Measurements from ENCODE around the gene C14orf119.

The C14orf119 gene

DNA sequence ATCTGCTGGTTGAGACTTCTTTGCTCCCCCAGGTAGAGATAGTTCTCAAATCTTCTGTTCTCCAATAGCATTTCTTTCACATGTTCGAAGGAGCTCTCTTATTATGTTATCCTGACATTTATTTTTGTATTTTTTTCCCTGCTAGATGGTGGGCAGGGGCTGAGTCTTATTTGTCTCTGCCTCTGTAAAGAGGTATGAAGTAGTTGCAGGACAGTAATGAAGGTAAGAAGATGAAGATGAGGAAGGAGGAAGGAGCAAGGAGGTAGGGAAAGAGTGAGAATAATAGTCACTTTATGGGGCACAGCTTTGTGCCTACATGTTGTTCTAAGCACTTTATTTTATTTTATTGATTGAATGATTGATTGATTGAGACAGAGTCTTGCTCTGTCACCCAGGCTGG lies 14.5 kb downstream of the C14orf119 start:
- DNase-seq (ENCODE audit: low read depth in 2 of 2, low spot score in 1 of 2) = no peak

DNA sequence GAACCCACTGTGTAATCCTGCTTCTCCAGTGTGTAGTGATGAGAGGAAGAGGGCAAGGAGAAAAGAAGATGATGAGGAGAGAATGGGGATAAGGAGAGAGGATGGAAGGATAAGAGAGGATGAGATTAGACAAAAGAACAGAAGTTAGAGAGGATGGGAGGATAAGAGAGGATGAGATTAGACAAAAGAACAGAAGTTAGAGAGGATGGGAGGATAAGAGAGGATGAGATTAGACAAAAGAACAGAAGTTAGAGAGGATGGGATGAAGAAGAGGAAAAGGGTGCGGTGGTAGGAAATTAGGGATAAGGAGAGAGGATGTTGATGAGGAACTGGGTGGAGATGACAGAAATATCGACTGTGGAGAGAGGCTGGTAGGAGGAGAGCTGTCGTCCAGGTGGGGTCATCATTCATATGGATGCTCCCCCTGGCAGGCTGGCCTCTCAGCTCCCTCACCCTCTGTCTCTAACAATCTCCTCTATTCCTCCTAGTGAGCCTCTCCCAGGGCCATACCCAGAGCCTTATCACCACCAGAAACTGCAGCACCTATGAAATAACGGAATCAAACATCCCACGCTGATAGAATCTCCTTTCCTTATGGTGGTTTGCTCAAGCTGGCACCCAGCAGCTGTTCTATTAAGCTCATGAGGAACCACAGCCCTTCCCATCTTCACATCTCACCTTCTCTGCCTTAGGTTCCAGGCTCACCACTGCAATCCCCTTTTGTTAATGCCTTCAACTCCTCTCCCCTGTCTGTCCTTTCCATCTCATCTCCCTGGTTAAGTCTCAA lies 15.5 kb downstream of the C14orf119 start:
- DNase-seq (ENCODE audit: low read depth in 2 of 2, low spot score in 1 of 2) = no peak

DNA sequence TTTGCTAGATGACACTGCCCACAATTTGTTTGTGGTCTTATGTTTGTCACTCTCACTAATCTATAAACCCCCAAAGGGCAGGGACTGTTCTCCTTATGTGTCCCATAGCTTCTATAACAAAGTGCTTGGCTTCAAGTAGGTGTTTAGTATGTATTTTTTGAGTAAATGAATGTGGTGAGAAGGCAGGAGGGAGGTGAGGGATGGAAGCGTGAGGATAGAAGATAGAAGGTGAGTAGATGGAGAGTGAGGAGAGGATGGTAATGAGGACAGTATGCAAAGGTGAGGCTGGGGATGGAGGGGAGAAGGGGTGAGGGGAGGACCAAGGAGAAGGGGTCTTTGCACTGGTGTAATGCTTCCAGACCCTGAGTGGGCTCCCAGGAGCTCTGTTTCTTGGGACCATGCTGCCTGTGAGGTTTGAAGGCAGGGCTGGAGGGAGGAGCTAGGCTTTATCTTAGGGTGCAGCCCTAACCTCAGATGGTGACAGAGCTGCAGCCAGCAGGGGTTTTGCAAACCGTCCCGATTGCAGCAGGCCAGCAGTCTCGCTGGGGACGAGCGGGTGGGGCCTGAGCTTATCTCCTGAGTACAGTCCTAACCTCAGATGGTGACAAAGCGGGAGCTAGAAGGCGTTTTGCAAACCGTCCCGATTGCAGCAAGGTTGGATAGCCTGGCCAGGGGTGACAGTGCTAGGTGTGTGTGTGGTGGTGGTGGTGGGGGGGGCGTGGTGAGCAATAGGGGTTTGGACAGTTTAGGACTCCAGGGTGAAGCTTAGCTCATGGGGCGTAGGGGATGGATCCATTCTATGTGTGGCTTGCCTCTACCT lies 17.3 kb downstream of the C14orf119 start:
- DNase-seq (ENCODE audit: low read depth in 2 of 2, low spot score in 1 of 2) = no peak

DNA sequence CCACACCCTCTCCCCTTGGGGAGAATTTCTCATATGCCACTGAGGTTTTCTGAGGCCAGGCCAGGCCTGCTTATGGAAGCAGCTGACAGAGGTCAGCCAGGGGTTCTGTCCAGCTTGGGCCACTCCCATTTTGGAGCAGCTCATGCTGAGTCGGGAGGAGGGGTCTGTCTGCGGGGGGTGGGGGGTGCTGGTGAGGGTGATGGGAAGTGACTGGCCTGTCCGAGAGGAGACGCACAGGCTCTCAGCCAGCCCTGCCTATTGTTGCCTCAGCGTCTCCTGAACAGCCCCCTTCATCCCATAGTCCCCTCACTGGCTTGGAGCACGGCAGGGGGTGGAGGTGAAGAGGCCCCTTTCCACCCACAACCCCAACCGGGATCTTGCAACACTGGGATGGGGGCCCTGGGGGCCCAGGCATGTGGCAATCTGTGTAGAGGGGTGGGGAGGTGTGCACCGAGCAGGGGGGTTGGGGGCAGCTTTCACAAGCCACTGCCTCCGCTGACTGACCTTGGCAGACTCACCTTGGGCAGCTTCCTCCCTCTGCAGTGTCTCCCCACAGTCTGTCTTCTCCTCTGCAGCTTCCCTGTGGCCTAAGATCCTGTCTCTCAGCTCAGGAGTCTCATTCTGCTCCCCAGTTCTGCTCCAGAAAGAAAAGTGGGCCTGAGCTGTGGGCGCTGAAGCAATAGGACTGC lies 18.3 kb downstream of the C14orf119 start:
- no peak for DNase-seq (ENCODE audit: low read depth in 2 of 2, low spot score in 1 of 2)

DNA sequence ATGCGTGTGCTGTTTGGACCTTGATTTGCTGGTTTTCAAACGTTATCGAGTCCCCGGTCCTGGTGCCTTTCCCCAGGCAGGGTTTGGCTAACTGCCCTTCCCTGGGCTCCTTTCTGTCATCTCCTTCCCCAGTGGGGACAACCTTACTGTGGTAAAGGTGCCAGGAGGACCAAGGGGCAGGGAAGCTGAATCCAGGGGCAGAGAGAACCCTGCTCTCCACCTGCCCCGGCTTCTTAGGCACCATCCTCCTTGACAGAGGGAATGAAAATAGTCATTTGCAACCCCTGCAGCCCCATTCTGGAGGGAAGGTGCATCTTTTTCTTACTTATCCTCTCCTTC lies 18.8 kb downstream of the C14orf119 start:
- DNase-seq (ENCODE audit: low read depth in 2 of 2, low spot score in 1 of 2) = no peak

DNA sequence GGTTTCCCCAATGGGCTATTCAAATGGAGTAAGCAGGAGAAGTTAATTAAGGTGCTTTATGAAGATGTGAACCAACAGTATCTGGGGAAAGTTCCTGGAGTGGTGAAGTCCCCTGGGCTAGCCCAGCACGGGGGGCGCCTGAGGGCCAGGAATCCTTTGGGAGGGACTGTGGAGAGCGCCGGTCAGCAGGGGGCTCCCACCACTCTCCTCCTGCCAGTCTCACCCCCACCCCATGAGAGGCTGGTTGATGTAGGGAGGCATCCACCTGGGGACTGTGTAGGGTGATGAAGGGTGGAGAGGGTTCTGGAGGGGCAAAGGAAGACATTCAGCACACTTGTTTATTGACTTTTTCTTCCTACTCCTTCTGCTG lies 19.3 kb downstream of the C14orf119 start:
- no peak for DNase-seq (ENCODE audit: low read depth in 2 of 2, low spot score in 1 of 2)

DNA sequence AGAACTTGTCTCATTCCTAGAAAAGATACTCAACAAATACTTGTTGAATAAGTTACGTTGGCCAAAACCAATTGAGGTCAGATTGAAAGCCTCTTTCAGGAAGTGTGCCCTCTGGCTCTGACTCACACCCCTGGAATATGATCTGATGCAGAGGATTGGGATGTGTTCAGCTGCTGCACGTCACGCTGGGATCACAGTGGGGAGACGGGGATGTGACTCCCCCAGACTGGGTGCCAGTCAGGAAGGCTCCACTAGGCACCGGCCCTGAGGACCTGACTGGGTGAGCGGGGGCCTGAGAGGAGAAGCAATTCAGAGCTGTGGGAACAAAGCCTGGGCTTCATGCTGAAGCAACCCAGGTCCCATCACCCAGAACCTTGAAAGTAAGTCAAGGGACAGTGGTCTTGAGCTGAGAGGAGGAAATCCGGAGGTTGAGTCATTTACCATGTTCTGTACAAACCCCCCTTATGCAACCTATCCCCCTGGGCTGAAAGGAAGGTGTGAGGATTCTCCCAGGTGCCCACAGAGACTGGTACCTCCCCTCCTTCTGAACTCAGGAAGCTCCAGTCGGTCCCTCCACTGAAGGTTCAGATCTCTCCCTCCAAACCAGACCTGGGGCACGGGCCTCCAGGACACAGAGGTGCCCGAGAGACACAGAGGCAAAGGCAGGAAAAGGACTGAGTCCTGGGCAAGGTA lies 19.9 kb downstream of the C14orf119 start:
- no peak for DNase-seq (ENCODE audit: low read depth in 2 of 2, low spot score in 1 of 2)

DNA sequence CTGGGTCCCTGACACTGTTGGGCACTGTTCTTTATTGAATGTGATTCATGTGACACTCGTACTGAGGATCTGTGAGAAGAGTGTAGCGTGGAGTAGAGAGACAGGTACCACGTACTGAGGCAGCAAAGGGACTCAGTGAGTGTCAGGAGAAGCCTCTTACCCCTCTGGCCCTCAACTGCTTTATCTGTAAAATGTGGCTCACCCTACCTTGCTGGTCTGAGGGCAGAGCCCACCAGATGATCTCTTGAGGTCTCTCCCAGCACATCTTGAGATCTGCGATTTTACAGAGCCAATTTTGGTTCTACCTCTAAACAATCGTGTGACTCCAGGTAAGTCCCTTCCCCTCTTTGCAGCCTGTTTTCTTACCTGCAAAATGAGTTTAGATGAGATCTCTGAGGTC lies 20.6 kb downstream of the C14orf119 start:
- no peak for DNase-seq (ENCODE audit: low read depth in 2 of 2, low spot score in 1 of 2)

DNA sequence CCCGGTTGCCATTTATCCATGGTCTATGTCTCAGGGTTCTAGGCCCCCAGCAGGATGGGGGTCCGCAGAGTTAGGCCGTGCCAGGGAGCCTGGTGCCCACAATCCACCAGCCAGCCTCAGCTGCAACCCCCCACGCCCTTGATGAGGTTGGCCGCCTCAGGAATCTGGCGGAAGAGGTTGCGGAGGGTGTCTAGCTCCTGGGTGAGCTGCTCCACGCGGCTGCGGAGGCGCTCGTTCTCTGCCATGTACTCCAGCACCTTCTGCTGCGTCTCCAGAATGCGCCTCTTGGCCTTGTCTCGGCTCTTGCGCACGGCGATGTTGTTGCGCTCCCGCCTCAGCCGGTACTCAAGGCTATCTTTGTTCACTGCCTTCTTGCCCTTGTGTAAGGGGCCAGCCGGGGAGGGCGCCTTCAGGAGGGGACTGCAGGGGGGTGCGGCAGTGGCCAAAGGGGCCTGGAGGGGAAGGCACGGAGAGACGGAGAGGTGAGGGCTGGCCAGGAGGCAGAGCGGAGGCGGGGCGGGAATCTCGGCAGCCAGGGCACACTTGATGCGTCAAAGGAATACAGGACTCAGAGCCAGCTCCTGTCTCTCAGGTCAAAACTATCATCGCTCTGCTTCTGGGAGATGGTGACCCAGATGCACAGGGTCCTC lies 22.2 kb downstream of the C14orf119 start:
- DNase-seq (ENCODE audit: low read depth in 2 of 2, low spot score in 1 of 2) = no peak

DNA sequence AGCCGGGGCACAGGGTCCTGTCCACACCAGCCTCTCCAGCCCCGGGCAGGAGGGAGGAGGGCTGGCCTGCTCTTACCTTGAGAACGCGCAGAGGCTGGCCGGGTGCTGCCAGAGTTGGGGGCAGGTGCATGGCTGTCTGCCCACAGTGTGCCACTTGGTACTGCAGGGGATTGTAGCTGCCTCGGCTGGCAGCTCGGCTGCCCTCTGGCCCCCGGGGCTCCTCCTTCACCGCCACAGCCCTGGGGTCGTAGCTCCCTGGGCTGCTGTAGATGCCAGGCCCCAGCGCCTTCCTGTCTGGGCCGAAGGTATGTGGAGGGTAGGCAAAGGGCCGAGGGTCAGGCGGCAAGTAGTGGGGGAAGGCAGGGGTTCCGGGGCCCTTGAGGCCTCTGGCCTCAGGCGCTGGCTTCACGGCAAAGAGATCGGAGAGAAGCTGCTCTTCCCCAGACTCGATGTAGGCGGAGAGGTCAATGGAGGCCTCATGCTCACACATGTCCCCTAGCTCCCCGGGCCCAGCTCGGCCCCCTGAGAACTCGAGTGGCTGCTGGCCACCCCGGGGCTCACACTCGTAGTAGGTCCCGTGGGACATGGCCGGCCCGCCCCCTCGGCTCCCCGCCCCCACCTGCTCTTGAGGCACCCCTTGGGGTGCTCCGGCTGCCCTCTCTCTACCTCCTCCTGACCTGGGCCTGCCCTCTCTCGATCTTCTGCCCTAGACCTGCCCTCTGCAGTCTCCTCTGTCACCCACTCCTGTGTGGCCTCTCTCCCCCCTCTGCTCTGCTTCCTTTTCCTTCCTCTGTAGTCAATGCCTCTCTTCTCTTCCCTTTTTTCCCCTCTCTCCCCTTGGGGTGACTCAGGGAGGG lies 23.4 kb downstream of the C14orf119 start, which contains the start of gene CEBPE:
TSS of gene CEBPE (minus strand) at position 750 of the 857 bp plus-strand sequence. CDS start at position 586, 164 bp downstream.
- DNase-seq (ENCODE audit: low read depth in 2 of 2, low spot score in 1 of 2) = no peak

DNA sequence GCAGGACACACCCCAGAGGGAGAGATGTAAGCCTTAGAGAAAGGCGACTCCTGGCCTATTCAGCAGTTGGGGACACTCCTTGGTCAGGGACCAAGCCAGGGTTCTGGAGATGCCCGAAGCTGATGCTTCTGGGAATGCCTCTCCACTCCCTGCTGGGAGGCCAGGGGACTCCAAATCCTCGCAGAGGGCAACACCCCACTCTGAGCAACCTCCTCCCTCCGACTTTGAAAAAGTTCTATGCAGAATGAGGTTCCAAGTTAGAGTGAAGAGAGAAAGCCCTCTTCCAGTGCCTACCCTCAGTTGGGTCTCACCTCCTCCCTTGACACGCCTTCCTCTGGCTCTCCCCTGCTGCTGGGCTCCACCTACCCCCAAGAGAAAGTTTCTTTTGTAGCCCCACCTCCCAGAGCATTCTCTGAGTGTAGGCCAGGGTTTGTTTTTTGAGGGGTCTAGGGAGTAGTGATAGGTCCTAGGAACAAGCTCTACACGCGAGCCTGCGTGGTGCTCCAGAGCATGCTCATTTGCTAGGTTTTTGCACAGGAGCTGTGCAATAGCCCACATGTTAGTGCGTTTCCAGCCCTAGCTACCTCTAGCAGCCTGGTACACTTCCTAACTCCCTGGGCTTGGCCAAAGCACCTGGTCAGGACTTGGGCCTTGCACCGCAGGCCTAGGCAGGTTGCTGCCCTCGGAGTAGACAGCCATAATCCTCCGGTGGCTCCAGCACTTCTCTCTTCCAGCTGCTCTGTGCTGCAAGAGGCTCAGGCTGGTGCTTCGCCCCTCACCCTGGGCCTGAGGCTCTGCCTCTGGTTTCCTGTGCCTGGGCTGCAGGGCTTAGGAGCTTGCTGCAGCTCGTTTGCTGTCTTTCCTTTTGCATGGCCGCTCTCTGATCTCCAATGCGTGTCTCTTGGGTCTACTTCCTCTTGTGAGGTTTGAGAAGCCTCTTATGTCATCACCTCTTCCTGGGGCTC lies 24.3 kb downstream of the C14orf119 start:
- DNase-seq (ENCODE audit: low read depth in 2 of 2, low spot score in 1 of 2) = no peak

DNA sequence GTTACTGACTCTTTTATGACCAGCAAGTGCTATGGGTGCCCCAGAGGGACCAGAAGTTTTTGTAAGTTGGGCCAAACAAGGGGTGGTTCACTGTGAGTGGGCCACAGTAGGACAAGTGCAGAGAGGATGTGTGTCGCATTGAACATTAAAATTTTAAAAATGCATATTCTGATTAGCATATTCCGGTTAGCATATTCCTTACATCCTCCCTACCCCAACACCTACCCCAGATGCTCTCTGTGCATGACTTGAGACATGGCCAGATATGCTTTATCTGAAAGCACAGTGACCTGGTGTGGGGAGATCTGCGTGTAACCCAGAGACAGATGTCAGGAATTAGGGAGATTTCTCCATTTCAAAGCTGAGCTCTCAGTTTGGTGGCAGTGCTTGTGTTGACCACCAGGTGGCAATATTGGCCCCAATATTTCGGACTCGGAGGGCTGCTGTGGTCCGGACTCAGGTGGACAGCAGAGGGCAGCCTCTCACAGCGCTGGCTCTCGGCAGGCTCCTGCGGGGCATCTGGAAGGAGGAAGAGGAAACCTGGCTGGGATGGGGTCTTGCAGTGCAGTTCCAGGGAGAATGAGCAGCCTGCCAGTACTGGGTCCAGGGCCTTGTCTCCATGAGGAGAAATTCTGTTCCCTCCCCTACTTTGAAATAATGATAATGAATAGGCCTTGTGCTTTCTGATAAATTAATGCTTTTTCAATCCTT lies 25.4 kb downstream of the C14orf119 start:
- DNase-seq (ENCODE audit: low read depth in 2 of 2, low spot score in 1 of 2) = peak; percentile 47 to 55

DNA sequence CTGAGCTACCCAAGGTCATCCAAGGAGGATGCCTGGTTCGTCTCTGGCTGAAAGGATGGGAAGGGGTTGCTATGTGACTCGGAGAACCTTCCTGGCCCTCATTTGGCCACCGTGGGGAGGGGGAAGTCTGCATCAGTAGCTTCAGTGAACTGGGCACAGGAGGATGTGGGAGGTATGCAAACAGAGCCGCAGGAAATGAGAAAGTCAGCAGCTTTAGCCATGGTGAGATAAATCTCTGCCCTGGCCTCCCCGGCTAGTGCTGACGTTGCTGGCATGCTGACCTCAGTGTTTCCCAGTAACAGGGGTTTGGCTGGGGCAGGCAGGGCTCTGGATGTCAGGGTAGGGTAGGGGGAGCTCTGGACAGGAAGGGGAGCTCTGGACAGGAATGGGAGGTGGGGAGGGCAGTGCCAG lies 26.1 kb downstream of the C14orf119 start:
- DNase-seq (ENCODE audit: low read depth in 2 of 2, low spot score in 1 of 2) = no peak

DNA sequence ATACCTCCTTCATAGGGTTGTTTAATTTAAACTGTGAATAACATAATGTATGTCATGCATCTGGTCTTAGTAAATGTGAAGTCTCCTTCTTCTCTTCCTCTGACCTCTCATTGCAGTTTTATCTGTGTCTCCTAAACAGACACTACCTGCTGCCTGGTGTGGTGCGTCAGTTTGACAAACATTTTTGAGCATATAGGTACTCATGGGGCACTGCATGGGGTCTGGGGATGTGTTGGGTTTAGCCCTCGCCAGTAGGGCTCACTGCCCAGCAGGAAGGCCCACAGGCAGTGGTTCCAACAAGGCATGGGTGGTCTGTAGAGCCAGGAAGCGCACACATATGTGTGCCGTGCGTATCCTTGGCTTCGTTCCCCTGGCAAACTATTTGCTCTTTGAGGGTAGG lies 26.8 kb downstream of the C14orf119 start:
- no peak for DNase-seq (ENCODE audit: low read depth in 2 of 2, low spot score in 1 of 2)

DNA sequence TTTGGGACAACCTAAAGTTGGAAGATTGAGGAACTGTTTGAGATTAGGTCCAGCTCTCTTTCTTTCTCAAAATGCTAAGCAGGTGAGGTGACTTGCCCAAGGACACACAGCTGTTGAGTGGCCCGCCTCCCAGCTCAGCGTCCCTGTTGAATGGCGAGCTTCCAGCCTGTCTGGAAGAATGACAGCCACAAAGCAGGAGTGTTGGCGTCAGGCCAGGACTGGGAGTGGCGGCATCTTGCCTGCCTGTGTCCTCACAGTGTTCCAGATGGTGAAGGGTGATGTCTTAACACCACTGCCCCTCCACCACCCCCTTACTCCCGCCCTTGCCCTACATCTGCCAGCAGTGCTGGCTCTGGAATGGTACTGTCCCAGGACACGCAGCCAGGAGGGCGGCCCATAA lies 28.1 kb downstream of the C14orf119 start:
- no peak for DNase-seq (ENCODE audit: low read depth in 2 of 2, low spot score in 1 of 2)

DNA sequence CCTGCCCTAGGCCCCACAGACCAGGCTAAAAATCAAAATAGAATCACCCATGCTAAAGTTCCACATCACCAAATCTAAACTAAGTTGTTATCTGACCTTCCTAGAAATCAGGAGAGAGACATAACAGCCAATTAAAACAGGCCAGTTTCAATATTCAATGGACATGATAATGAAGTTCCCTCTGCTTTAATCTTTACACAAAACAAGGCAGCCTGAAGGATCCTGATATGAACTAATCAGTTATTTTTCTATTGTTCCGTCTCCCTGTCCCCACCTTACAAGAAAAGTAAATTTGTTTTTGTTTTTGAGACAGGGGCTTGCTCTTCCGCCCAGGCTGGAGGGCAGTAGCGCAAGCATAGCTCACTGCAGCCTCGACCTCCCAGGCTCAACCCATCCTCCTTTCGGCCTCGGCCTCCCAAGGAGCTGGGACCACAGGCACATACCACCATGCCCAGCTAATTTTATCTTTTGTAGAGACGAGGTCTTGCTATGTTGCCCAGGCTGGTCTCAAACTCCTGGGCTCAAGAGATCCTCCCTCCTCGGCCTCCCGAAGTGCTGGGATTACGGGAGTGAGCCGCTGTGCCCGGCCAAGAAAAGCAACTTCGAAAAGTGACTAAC lies 29.1 kb downstream of the C14orf119 start:
- no peak for DNase-seq (ENCODE audit: low read depth in 2 of 2, low spot score in 1 of 2)

DNA sequence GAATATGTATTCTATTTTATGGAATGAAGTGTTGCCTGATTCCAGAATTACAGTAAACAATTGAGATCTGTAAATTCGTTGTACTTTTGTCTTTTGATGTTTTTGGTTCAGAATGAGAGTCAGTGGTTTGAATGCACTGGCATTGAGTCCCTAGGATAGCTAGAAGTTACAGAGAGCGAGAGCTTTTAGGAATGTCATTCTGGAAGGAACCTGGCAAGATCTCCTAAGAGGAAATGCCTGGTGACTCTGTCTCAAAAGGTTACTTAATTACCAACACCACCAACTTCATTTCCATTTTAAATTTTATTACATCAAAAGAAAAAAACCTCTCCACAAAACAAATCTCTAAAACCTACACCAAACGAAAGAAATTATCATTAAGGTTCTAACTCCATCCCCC lies 29.7 kb downstream of the C14orf119 start:
- DNase-seq (ENCODE audit: low read depth in 2 of 2, low spot score in 1 of 2) = no peak

All from stimulated activated CD8-positive, alpha-beta memory T cell treated with anti-CD3 and anti-CD28 coated beads, Interleukin-4, amount 100 ng/mL, for 1 hour (primary cell).